Adipocyte (in vitro differentiated cells): ENCODE measurements around the gene CDV3.
"Not testable (repeated sequence)": the region's sequence is repeated elsewhere in the genome, so short reads cannot be mapped to it uniquely, and the experiment has no call there.

ENCODE experiments used
- DNase-seq: peaks from one replicate; pipeline ENCODE4 v3.0.0-alpha.2; 2015; ENCODE audit warnings: low read depth
- H3K27me3 ChIP-seq: replicated peaks from 2 replicates; pipeline ENCODE4 v1.7.0; 2013; ENCODE audit warnings: mild to moderate bottlenecking, low read length, moderate library complexity; ENCODE audit not compliant: control insufficient read depth, insufficient read depth
- H3K36me3 ChIP-seq: 2 replicates; pipeline ENCODE4 v1.7.0; 2013; ENCODE audit warnings: low read length, mild to moderate bottlenecking, moderate library complexity; ENCODE audit not compliant: control insufficient read depth, insufficient read depth, severe bottlenecking
- H3K4me1 ChIP-seq: 2 replicates; pipeline ENCODE4 v1.7.0; 2013; ENCODE audit warnings: mild to moderate bottlenecking, low read length, moderate library complexity; ENCODE audit not compliant: control insufficient read depth, insufficient read depth
- H3K4me3 ChIP-seq: 2 replicates; pipeline ENCODE4 v1.7.0; 2013; ENCODE audit warnings: mild to moderate bottlenecking, low read length, moderate library complexity
- H3K9ac ChIP-seq: 2 replicates; pipeline ENCODE4 v1.7.0; 2013; ENCODE audit warnings: mild to moderate bottlenecking, low read length, moderate library complexity
- H3K9me3 ChIP-seq: 2 replicates; pipeline ENCODE4 v1.7.0; 2013; ENCODE audit warnings: mild to moderate bottlenecking, low read length, moderate library complexity; ENCODE audit not compliant: control insufficient read depth

The CDV3 gene, protein sequence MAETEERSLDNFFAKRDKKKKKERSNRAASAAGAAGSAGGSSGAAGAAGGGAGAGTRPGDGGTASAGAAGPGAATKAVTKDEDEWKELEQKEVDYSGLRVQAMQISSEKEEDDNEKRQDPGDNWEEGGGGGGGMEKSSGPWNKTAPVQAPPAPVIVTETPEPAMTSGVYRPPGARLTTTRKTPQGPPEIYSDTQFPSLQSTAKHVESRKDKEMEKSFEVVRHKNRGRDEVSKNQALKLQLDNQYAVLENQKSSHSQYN

DNA sequence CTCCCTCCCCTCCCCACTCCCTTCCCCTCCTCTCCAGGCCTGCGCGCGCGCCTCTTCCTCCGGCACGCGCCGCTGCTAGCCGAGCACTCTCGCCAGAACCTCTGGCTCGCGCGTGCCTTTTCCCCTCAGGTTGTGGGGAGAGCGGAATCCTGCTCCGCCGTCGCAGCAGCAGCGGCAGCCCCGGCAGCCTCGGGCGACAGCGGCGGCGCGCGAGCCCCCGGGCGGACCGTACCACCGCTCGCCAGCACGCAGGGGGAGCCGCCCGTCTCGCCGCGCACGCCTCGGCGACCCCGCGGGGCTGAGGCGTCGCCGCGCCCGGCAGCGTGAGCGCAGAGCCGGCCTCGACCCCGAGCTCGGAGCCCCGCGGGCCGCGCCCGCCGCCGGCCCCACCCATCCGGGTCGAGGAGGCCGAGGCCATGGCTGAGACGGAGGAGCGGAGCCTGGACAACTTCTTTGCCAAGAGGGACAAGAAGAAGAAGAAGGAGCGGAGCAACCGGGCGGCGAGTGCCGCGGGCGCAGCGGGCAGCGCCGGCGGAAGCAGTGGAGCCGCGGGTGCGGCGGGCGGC, at the start of gene CDV3:
CDV3 (plus strand) TSS at position 58 of the 566 bp plus-strand sequence; CDS start at position 417, 359 bp downstream.
- DNase-seq = no peak
- Histone ChIP-seq H3K4me1 (peaks cover 62% of the 10 kb centered on the region), H3K36me3 (peaks cover 31% of the 10 kb centered on the region), H3K27me3 (no peaks in the 10 kb centered on the region), H3K9ac (peak within 1 kb of the TSS; percentile 98), H3K4me3 (peak within 1 kb of the TSS; percentile 99), H3K9me3 (no peaks in the 10 kb centered on the region)

- not testable (repeated sequence) for H3K4me1 ChIP-seq, H3K9ac ChIP-seq, H3K36me3 ChIP-seq, H3K27me3 ChIP-seq, H3K9me3 ChIP-seq, DNase-seq, H3K4me3 ChIP-seq
Observed at GRCh38 chr3:133523758-133524157, 49.7 kb upstream of the CDV3 start.

DNA sequence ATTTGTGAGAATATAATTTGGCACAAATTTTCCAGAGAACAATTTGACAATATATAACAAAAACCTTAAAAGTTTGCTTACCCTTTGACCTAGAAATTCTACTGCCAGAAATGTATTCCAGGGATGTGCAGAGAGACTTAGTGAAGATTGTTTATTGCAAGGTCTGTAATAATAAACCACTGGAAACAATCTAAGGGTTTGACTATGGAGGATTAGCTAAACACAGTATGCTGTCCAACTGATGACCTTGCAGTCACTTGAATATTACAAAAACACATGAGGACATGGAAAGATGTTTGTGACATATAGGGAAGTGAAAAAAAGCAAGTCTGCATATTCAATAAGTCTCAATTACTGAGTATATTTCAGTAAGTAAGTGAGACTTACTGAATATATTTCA, 48.1 kb upstream of the CDV3 start:
- peaks cover 3% of the 10 kb centered on the region for H3K4me1 ChIP-seq
- H3K36me3 ChIP-seq = no peaks in the 10 kb centered on the region
- no peak for DNase-seq
- no peak overlapping the region for H3K9ac ChIP-seq
- H3K4me3 ChIP-seq = no peak overlapping the region
- H3K9me3 ChIP-seq = no peaks in the 10 kb centered on the region
- no peaks in the 10 kb centered on the region for H3K27me3 ChIP-seq

GRCh38 chr3:133527081-133527715, 46.3 kb upstream of the CDV3 start:
- Histone ChIP-seq H3K9ac (no peak overlapping the region), H3K36me3 (no peaks in the 10 kb centered on the region), H3K4me3 (no peak overlapping the region), H3K9me3 (no peaks in the 10 kb centered on the region), H3K27me3 (no peaks in the 10 kb centered on the region), H3K4me1 (peaks cover 9% of the 10 kb centered on the region)
- DNase-seq = no peak

DNA sequence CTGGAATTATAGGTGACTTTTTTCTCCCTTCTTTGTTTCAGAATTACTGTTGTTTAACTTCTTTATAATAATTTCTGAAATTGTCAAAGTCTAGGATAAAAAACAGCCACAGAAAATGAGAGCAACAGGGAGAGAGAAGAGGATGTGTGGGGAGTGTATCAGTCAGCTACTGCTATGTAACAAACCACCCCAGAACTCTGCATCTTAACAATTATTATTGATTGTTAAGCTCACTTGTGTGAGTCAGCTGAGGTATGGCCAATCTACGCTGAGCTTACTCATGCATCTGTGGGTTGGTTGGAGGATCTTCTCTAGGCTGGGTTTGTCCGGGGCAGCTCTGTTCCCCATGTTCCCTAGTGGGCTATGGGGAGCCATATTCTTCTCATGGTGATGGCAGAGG, 43.7 kb upstream of the CDV3 start:
- H3K4me1 ChIP-seq = peaks cover 11% of the 10 kb centered on the region
- H3K9ac ChIP-seq = no peak overlapping the region
- H3K27me3 ChIP-seq = no peaks in the 10 kb centered on the region
- H3K9me3 ChIP-seq = no peaks in the 10 kb centered on the region
- no peak for DNase-seq
- no peak overlapping the region for H3K4me3 ChIP-seq
- no peaks in the 10 kb centered on the region for H3K36me3 ChIP-seq

- Histone ChIP-seq H3K27me3 (no peaks in the 10 kb centered on the region), H3K9ac (no peak overlapping the region), H3K36me3 (no peaks in the 10 kb centered on the region), H3K4me3 (no peak overlapping the region), H3K4me1 (peaks cover 29% of the 10 kb centered on the region), H3K9me3 (no peaks in the 10 kb centered on the region)
- peak; percentile 36 for DNase-seq
Observed at GRCh38 chr3:133531981-133532380, 41.5 kb upstream of the CDV3 start.

- no peaks in the 10 kb centered on the region for H3K36me3 ChIP-seq
- no peaks in the 10 kb centered on the region for H3K9me3 ChIP-seq
- no peak overlapping the region for H3K4me3 ChIP-seq
- H3K9ac ChIP-seq = no peak overlapping the region
- DNase-seq = no peak
- H3K27me3 ChIP-seq = no peaks in the 10 kb centered on the region
- peaks cover 27% of the 10 kb centered on the region for H3K4me1 ChIP-seq
Observed at GRCh38 chr3:133532951-133533350, 40.5 kb upstream of the CDV3 start.

DNA sequence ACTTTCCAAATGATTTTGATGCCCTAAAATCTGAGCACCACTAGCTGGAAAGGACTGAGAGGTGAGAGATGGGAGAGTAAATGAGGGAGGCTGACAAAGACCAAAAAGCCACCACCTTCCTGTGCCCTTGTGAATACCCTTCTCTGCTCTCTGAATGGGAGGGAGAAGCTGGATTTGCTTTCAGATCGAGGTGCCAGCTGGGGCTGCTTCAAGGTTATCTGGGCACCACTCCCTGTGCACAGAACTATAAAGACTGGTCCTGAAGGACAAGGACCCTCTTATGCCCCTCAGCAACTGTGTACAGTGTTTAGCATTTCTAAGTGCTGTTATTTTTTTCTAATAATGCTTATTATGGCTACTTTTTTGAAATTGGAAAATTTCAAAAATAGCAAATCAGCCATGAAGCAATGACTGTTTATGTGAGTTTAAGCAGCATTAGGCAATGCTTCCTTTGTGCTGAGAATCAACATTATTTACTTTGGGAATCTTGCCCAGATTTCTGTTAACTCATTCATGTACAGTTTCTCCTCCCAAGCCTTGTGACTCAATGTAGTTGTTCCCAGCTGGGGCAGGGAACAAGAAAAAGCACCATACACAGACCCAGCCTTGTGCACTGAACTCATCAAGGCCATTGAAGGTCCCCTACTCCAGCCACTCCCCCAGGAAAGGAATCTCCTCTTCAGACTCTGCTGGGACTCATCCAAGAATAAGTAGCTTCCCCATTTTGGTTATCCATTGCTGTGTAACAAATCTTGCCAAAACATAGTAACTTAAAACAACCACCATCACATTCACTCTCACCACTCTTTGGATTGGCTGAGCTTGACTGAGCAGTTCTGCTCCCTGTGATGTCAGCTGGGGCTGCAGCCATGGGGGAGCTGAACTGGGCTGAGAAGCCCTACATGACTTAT, 37.3 kb upstream of the CDV3 start:
- DNase-seq = peak; percentile 91

GRCh38 chr3:133537131-133537530, 36.4 kb upstream of the CDV3 start:
- H3K36me3 ChIP-seq, H3K9ac ChIP-seq, H3K9me3 ChIP-seq, H3K4me3 ChIP-seq, DNase-seq, H3K27me3 ChIP-seq: not testable (repeated sequence)
- H3K4me1 ChIP-seq = peaks cover 31% of the 10 kb centered on the region

More for the DNA sequence above, 37.3 kb upstream of the CDV3 start:
- Histone ChIP-seq H3K9ac (peak overlapping the region; percentile 70), H3K36me3 (no peaks in the 10 kb centered on the region), H3K27me3 (no peaks in the 10 kb centered on the region), H3K4me3 (peak overlapping the region; percentile 62), H3K4me1 (peaks cover 34% of the 10 kb centered on the region), H3K9me3 (no peaks in the 10 kb centered on the region)

DNA sequence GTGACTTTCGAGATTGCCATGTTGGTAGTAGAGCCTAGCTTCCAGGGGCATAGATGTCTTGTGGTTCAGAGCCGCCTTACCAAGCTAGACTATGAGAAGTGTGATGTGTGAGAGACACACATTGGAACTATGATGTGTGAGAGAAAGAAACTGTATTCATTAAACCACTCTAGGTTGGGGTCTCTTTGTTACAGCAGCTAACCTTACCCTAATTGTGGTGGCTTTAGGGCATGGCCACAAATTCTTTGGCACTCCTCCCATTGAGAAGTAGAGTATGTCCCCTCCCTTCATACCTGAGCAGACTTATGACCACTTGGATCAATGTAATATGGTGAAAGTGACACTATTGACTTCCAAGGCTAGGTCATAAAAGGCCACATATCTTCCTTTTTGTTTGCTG, 35.3 kb upstream of the CDV3 start:
- Histone ChIP-seq H3K4me1 (peaks cover 33% of the 10 kb centered on the region), H3K36me3 (no peaks in the 10 kb centered on the region), H3K9me3 (no peaks in the 10 kb centered on the region), H3K4me3 (no peak overlapping the region), H3K9ac (no peak overlapping the region), H3K27me3 (no peaks in the 10 kb centered on the region)
- DNase-seq = no peak
